HUES64 (cell line): ENCODE results near the gene AATK.
"Not testable (repeated sequence)": the region's sequence is repeated elsewhere in the genome, so short reads cannot be mapped to it uniquely, and the experiment has no call there.

Source experiments
- H3K27ac ChIP-seq: 2 replicates; pipeline ENCODE4 v1.7.0; 2013; ENCODE audit warnings: low read depth, low read length, inconsistent platforms
- H3K27me3 ChIP-seq: 2 replicates; pipeline ENCODE4 v1.6.1; 2013; ENCODE audit warnings: mild to moderate bottlenecking, low read length; ENCODE audit not compliant: insufficient read depth
- H3K36me3 ChIP-seq: 2 replicates; pipeline ENCODE4 v1.6.1; 2013; ENCODE audit warnings: mild to moderate bottlenecking, low read length; ENCODE audit not compliant: insufficient read depth
- H3K4me1 ChIP-seq: 2 replicates; pipeline ENCODE4 v1.6.1; 2013; ENCODE audit warnings: mild to moderate bottlenecking, low read length, moderate library complexity; ENCODE audit not compliant: insufficient read depth
- H3K4me3 ChIP-seq: 2 replicates; pipeline ENCODE4 v1.5.1; 2013; ENCODE audit warnings: mild to moderate bottlenecking, low read length, moderate library complexity
- H3K9ac ChIP-seq: 2 replicates; pipeline ENCODE4 v1.6.1; 2013; ENCODE audit warnings: mild to moderate bottlenecking, low read depth, low read length
- H3K9me3 ChIP-seq: 2 replicates; pipeline ENCODE4 v1.6.1; 2013; ENCODE audit warnings: low read depth, low read length; ENCODE audit not compliant: insufficient read depth
- WGBS: fragments of 150-250, 120-280 bp; methylation state at CpG from one replicate; pipeline ENCODE4 v1.1.7; 2013; ENCODE audit warnings: missing lambda C conversion rate; 5-methylcytosine and 5-hydroxymethylcytosine counted together

Gene AATK

GRCh38 chr17:81158688-81159590 lies 7.1 kb downstream of the AATK start:
- H3K9ac ChIP-seq, result no peak overlapping the region; the same call in 1 of the 2 replicates
- H3K4me3 ChIP-seq, result no peak overlapping the region
- H3K36me3 ChIP-seq, result no peaks in the 10 kb centered on the region
- H3K27me3 ChIP-seq, result no peaks in the 10 kb centered on the region
- H3K9me3 ChIP-seq, result no peaks in the 10 kb centered on the region
- no peaks in the 10 kb centered on the region for H3K4me1 ChIP-seq
- 93% methylated on average over 43 of the region's 43 CpGs for WGBS
- no peak overlapping the region for H3K27ac ChIP-seq

DNA sequence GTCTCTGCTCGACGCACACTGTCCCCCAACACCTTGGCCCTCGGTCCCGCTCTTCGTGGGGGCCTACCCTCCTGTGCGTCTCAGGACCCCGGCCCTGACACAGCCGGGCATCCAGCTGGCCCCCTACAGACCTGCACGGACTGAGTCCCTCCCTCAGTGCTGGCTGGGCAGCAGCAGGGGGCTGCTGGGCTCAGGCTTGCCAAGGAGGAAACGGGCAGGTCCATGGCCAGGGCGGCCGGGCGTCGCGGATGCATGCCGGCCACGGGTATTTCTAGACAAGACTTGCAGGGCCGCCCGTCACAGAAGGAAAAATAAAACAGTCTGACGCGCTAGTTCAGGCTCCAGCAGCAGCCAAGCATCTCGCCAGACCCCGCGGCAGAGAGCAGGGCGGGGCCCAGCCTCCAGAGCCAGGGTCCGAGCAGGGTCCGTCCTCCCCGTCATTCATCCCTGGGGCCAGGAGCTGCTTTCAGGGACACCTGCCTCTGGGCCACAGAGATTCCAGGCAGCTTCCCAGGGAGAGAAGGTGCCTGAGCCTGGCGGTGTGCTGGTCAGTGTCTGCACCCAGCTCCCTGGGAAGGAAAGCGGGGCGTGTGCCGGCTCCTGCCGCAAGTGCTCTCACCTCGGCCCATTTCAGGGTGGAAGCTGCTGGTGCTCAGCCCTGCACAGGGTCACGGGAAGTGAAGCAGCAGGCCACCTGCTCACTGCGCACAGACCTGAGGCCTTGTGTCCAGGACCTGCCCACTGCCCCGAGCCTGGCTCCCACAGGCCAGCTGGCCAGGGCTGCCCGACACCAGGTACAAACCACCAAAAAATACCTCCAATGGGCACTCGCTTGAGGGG lies 8.0 kb downstream of the AATK start:
- no peaks in the 10 kb centered on the region for H3K9me3 ChIP-seq
- H3K36me3 ChIP-seq, result no peaks in the 10 kb centered on the region
- H3K27ac ChIP-seq, result no peak overlapping the region
- no peak overlapping the region for H3K4me3 ChIP-seq
- H3K27me3 ChIP-seq, result no peaks in the 10 kb centered on the region
- no peak overlapping the region; the same call in 1 of the 2 replicates for H3K9ac ChIP-seq
- WGBS, result 90% methylated on average over 39 of the region's 39 CpGs
- H3K4me1 ChIP-seq, result no peaks in the 10 kb centered on the region

DNA sequence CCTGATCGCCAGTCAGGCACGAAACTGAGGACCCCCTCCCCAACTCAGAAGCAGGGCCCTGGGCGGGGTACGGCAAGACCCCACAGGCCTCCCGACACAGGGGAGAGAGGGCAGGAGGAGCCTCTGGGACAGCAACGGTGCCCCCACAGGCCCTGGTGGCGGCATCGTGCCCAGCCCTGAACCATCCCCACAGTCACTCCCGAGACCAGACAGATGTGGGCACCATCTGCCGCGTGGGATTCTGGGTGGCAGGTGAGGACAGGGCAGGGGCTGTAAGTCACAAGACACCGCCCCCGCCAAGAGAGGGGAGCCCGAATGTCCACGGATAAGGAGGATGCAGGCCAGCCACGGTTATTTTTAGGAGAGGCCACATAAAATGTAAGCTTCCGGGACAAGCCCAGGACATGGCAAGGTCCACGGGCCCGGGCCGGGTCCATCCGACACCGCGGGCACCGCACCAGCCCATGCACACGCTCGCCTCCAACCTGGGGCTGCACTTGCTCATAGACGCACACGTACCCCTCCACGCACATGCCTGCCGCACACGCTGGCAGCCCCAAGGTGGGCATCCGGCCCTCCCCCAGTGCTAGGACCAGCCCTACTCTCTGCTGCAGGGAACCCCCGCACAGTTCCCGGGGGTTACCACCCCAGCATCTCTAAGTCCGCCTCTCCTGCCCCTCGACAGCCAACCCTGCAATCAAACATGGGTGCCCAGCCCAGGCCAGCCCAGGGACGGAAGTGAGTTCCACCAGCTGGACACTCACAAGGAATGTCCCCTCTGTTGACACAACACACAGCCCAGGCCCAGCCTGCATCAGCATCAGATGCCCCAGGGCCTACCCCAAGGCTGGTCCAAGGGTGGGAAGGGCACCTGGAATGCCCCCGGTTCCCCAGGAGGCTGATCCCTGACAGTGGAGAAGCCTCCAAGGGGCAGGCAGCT lies 8.9 kb downstream of the AATK start:
- WGBS, result 92% methylated on average over 38 of the region's 38 CpGs
- H3K4me3 ChIP-seq, result no peak overlapping the region

GRCh38 chr17:81154961-81155360 lies 11.1 kb downstream of the AATK start:
- Histone ChIP-seq H3K4me3 (no peak overlapping the region), H3K9ac (no peak overlapping the region), H3K27ac (no peak overlapping the region), H3K36me3 (no peaks in the 10 kb centered on the region), H3K9me3 (no peaks in the 10 kb centered on the region), H3K4me1 (no peaks in the 10 kb centered on the region), H3K27me3 (no peaks in the 10 kb centered on the region)
- 94% methylated on average over 18 of the region's 18 CpGs for WGBS

More for the DNA sequence above, 8.9 kb downstream of the AATK start:
- no peaks in the 10 kb centered on the region for H3K27me3 ChIP-seq
- no peak overlapping the region for H3K27ac ChIP-seq
- no peaks in the 10 kb centered on the region for H3K4me1 ChIP-seq
- no peaks in the 10 kb centered on the region for H3K9me3 ChIP-seq
- H3K9ac ChIP-seq, result no peak overlapping the region; the same call in 1 of the 2 replicates
- H3K36me3 ChIP-seq, result no peaks in the 10 kb centered on the region

DNA sequence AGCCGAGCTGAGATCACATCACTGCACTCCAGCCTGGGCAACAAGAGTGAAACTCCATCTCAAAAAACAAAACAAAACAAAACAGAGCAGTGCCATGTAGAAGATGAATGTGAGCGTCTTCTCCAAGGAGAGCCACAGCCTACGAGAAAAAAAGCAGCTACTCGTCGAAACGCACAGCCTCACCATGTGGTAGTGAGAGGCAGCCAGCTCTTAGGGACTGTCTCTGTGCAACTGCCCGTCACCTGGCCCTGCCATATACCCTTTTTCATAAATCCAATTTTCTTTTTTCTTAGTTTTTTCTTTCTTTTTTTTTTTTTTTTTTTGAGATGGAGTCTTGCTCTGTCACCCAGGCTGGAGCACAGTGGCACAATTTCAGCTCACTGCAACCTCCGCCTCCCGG lies 12.0 kb downstream of the AATK start:
- H3K9me3 ChIP-seq, H3K27ac ChIP-seq, H3K4me1 ChIP-seq, H3K9ac ChIP-seq, H3K27me3 ChIP-seq, H3K4me3 ChIP-seq, H3K36me3 ChIP-seq: not testable (repeated sequence)
- WGBS, result 95% methylated on average over 9 of the region's 9 CpGs

DNA sequence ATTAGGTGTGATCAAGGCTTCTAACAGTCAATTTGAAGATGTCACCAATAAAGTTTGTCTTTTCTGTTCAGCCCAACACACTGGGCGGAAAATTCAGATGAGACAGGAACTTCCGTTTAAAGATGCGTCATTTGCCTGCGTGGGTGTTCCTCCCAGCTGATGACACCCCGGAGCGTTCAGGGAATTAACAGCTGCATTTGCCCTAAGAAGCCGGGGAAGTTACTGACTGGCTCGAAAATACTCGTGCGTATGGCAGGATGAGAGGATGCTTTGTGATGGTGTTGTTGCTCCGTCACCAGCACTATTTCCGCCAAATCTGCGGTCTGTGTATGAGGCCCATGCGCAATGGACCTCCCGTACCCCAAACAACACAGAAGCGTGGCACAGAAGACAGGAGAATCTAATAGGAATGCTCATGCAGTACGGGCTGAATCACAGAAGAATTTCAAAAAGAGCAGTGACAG lies 12.6 kb downstream of the AATK start:
- WGBS, result 93% methylated on average over 17 of the region's 17 CpGs
- no peaks in the 10 kb centered on the region for H3K36me3 ChIP-seq
- H3K27ac ChIP-seq, result no peak overlapping the region
- no peaks in the 10 kb centered on the region for H3K27me3 ChIP-seq
- H3K4me3 ChIP-seq, result no peak overlapping the region
- H3K9ac ChIP-seq, result no peak overlapping the region
- H3K4me1 ChIP-seq, result no peaks in the 10 kb centered on the region
- H3K9me3 ChIP-seq, result no peaks in the 10 kb centered on the region

DNA sequence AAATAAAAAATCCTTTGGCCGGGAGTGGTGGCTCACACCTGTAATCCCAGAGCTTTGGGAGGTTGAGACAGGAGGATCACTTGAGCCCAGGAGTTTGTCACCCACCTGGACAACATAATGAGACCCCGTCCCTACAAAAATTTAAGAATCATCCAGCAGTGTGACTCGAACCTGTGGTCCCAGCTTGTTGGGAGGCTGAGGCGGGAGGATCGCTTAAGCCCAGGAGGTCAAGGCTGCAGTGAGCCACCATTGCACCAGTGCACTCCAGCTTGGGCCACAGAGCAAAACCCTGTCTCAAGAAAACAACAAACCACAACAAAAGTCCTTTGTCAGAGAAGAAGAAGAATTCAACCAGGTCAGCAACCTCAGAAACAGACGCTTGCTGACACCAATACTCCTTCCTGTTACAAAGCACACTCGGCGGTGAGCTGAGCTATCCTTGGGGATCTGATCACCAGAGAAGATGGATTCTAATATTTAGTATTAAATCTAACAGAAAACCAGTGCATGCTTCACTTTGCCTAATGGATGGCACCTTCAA lies 13.7 kb downstream of the AATK start:
- Histone ChIP-seq H3K9me3 (no peaks in the 10 kb centered on the region), H3K4me3 (no peak overlapping the region), H3K27ac (no peak overlapping the region), H3K36me3 (no peaks in the 10 kb centered on the region), H3K27me3 (no peaks in the 10 kb centered on the region), H3K9ac (no peak overlapping the region), H3K4me1 (no peaks in the 10 kb centered on the region)
- 80% methylated on average over 7 of the region's 8 CpGs for WGBS

DNA sequence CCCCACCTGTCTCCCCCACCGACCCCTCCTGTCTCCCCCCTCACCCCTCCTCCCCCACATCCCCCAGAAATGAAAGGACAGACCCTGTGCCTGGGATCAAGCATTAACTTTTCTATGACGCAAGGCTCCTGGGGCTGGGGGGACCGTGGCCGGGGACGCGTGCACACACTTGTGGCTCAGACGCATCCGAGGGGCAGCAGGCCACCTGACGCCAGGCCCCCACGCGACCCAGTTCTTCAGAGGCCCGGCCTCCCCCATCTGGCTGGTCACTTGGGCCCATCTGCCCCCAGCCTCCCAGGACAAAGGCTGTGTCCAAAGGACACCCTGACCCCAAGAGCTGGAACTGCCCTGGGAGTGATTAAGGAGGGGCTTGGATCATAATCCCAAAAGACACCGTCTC lies 14.7 kb downstream of the AATK start:
- no peaks in the 10 kb centered on the region for H3K36me3 ChIP-seq
- no peak overlapping the region for H3K4me3 ChIP-seq
- no peaks in the 10 kb centered on the region for H3K9me3 ChIP-seq
- no peak overlapping the region for H3K9ac ChIP-seq
- no peaks in the 10 kb centered on the region for H3K4me1 ChIP-seq
- H3K27ac ChIP-seq, result no peak overlapping the region
- 91% methylated on average over 12 of the region's 13 CpGs for WGBS
- H3K27me3 ChIP-seq, result no peaks in the 10 kb centered on the region

DNA sequence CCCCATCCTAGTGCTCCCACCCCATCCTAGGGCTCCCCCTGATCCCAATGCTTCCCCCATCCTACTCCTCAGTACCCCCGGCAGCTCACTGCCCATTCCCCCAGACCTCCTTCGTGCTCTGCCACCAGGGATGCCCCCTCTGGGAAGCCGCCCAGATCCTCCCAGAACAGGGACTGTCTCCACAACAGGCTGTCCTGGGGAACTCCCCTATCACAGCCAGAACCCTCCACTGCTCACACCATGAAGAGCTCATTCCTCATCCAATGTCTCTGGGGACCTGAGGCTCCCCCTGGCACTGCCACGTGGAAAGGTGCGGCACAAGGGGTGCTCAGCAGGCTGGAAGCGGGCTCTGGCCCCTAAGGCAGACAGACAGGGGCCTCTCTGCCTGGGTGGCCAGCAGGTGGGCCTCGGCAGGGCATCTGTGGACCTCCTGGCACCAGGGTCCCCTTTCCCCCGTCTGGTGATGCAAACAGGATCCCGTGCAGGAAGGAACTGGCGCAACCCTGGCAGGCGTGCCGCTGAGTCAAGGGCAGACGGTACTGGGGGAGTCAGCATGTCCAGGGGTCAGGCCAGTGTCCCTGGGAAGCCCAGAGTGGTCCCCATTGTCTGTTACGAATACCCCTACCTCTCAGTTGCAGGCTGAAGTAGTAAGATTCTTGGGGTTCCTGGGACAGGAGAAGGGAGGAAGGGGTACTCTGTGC lies 15.5 kb downstream of the AATK start:
- Histone ChIP-seq H3K4me1 (no peaks in the 10 kb centered on the region), H3K9me3 (no peaks in the 10 kb centered on the region), H3K4me3 (no peak overlapping the region), H3K36me3 (no peaks in the 10 kb centered on the region), H3K27ac (no peak overlapping the region), H3K9ac (no peak overlapping the region), H3K27me3 (no peaks in the 10 kb centered on the region)
- 92% methylated on average over 14 of the region's 14 CpGs for WGBS

DNA sequence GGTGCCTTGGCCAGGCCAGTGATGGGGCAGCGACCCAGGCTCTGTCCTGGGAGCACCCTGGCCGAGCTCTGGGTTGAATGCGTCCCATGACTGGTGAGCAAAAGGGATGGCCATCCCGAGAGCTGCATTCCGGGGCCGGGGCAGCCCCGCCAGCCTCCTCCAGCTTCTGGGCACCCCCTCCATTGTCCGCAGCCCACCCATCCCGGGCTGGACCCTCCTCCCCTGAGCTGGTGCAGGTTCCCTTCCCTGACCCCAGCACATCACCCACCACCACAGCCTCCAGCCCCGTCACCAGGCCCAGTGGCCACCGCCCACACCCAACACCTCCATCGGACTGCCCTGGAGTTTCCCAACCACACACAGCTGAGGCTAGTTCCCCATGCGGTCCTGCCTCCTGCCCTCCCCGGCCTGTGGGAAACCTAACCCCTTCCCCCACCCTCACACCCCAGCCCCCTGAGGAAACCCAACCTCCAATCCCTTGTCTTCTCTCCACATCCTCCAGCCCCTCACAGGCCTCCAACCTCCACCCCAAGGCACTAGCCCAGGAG lies 17.0 kb downstream of the AATK start:
- 90% methylated on average over 14 of the region's 14 CpGs for WGBS
- Histone ChIP-seq H3K27ac (no peak overlapping the region), H3K4me3 (no peak overlapping the region), H3K9ac (no peak overlapping the region), H3K9me3 (no peaks in the 10 kb centered on the region), H3K4me1 (no peaks in the 10 kb centered on the region), H3K27me3 (no peaks in the 10 kb centered on the region), H3K36me3 (no peaks in the 10 kb centered on the region)
